Fibroblast of the aortic adventitia (primary cell): ENCODE data around the gene FAF1. TPM values are rescaled to one million over a fixed set of nuclear protein-coding genes. Genes with fewer than 3 reads are reported as not detected.

Experiments
- DNase-seq: peaks from one replicate; pipeline ENCODE4 v3.0.0-alpha.2; 2010; ENCODE audit warnings: low read depth
- H3K4me3 ChIP-seq: 2 replicates; pipeline ENCODE4 v1.5.1; 2011; ENCODE audit warnings: low read depth, mild to moderate bottlenecking, control low read depth, low read length, moderate library complexity
- total RNA-seq: library from RNA; depleted of rRNA; stranded (reverse); fragments of >200 nt; gene quantifications from 2 replicates; pipeline ENCODE4 v1.2.3, GENCODE V29; 2012; ENCODE audit warnings: low replicate concordance
- TF ChIP-seq, protein P1 (sequence below): IDR thresholded peaks from 2 replicates; pipeline ENCODE4 v1.5.1; 2011; ENCODE audit warnings: mild to moderate bottlenecking, low read length, control low read depth, inconsistent platforms; ENCODE audit not compliant: insufficient read depth

The FAF1 gene
- total RNA-seq, 1 donor, result 93.8 TPM

DNA sequence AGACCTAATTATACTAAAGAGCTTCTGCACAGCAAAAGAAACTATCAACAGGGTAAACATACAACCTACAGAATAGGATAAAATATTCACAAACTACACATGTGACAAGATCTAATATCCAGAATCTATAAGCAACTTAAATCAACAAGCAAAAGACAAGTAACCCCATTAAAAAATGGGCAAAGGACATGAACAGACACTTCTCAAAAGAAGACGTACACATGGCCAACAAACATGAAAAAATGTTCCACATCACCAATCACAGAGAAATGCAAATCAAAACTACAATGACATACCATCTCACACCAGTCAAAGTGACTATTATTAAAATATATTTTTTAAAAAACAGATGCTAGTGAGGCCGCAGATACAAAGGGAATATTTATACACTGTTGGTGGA, 99.8 kb downstream of the FAF1 start:
- no peak for DNase-seq
- H3K4me3 ChIP-seq, result no peak overlapping the region
- TF ChIP-seq, protein P1, sequence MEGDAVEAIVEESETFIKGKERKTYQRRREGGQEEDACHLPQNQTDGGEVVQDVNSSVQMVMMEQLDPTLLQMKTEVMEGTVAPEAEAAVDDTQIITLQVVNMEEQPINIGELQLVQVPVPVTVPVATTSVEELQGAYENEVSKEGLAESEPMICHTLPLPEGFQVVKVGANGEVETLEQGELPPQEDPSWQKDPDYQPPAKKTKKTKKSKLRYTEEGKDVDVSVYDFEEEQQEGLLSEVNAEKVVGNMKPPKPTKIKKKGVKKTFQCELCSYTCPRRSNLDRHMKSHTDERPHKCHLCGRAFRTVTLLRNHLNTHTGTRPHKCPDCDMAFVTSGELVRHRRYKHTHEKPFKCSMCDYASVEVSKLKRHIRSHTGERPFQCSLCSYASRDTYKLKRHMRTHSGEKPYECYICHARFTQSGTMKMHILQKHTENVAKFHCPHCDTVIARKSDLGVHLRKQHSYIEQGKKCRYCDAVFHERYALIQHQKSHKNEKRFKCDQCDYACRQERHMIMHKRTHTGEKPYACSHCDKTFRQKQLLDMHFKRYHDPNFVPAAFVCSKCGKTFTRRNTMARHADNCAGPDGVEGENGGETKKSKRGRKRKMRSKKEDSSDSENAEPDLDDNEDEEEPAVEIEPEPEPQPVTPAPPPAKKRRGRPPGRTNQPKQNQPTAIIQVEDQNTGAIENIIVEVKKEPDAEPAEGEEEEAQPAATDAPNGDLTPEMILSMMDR, result no peak

DNA sequence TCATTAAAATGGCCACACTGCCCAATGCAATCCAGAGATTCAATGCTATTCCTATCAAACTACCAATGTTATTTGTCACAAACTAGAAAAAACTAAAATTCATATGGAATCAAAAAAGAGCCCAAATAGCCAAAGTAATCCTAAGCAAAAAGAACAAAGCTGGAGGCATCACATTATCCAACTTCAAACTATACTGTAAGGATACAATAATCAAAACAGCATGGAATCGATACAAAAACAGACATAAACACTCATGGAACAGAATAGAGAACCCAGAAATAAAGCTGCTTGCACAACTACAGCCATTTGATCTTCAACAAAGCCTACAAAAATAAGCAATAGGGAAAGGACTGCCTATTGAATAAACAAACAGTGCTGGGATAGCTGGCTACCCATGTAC, 100.4 kb downstream of the FAF1 start:
- H3K4me3 ChIP-seq, result no peak overlapping the region
- DNase-seq, result no peak
- TF ChIP-seq, protein P1, result no peak

DNA sequence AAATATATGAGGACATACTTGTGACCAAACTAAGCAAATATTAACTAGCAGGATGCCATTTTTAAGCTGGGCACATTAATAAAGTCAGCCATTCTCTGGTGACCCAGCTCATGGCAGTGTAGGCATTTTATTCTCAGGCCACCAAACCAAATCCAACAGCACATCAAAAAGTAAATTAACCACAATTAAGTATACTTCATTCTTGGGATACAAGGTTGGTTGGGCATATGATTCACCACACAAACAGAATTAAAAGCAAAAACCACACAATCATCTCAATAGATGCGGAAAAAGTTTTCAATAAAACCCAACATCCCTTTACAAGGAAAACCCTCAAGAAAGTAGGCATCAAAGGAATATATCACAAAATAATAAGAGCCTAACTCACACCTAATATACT, 101.3 kb downstream of the FAF1 start:
- TF ChIP-seq, protein P1, result no peak
- H3K4me3 ChIP-seq, result no peak overlapping the region
- no peak for DNase-seq

DNA sequence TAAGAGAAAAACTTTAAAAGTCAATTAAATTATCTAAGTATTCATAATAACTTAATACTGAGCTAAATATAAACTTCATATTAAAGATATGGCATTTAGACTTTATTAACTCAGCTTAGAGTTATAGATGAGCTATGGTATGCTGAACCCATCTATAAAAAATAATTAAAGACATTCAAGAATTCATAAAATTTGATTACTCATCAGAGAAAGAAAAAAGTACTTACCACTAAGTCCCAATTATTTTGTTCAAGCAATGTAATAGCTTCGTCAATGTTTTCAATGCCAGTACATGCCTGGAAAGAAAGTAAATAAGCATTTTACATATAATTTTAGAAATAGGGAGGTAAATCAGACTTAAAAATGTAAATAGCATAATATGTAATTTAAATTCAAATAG, 102.4 kb downstream of the FAF1 start:
- no peak for DNase-seq
- TF ChIP-seq, protein P1, result no peak
- H3K4me3 ChIP-seq, result no peak overlapping the region

DNA sequence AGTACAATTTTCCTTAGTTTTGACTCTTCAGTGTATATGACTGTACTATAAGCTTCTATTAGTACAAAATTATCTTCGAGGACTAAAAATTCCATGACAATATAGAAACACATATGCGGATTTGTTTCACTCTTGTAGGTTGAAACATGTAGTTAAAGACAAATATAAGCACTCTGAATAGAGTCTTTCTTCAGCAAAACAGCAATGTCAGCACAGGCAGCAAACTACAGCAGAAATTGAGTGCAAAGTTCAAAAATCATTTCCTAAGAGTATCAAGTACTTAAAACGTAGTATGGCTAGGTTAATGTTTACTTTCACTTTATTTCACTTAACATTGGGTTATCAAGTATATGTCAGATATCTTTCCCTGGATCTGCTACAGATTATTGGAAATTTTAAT, 106.7 kb downstream of the FAF1 start:
- TF ChIP-seq, protein P1, result no peak
- DNase-seq, result no peak
- H3K4me3 ChIP-seq, result no peak overlapping the region

DNA sequence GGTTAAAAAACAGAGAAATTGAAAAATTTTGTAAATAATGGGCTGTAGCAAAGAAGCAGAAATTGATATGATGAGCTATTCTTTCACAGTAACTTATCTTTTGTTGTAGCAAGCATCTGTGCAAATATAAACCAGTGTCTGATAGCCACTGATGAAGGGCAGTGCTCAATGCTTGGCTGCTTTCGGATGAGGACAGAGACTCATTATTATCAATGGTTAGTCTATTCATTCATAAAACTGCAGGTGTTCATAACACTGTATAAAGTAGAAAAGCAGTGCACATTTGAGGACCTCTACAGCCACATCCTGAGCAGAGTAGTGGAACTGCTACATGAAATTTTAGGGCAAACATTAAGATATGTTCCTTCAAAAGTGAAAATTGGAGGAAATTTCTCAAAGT, 107.2 kb downstream of the FAF1 start:
- TF ChIP-seq, protein P1, result no peak
- no peak overlapping the region for H3K4me3 ChIP-seq
- no peak for DNase-seq

DNA sequence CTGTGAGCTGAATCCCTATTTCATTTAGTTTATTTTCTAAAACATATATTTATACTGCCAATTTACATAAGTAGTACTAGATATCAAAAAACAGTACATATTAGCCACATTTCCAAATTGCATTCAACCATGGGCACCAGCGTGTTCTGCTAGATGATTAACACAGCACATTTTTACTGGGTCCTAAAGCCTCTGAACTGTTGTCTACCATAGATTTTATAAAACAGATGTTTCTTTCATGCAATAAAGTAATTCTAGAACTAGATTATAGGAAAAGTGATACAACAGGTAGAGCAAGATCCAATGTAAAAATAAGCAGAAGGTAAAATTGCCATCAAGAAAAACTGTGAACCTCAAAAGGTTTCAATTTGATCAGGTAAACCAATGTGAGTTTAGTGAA, 108.6 kb downstream of the FAF1 start:
- H3K4me3 ChIP-seq, result no peak overlapping the region
- TF ChIP-seq, protein P1, result no peak
- no peak for DNase-seq
